ENCODE data around the gene FAM228B. TPM values are rescaled to one million over a fixed set of nuclear protein-coding genes. Genes with fewer than 3 reads are reported as not detected.

The FAM228B gene
- total and polyA plus RNA-seq, 9 of the 15 experiments (the other 6 are each of a cell fraction or from before 2014, with no cell fraction given), result 1.1 to 3.7 (median 2.6) TPM

GRCh38 chr2:24106786-24107185, 16.5 kb upstream of the FAM228B start (continued):
- no peak for TF ChIP-seq REST (IDR thresholded peaks at IDR 0.05; ENCODE audit: borderline replicate concordance)
- no peak for TF ChIP-seq REST (CRISPR knock-in tag; IDR thresholded peaks at IDR 0.05; ENCODE audit: low read depth)
- TF ChIP-seq, protein P1, sequence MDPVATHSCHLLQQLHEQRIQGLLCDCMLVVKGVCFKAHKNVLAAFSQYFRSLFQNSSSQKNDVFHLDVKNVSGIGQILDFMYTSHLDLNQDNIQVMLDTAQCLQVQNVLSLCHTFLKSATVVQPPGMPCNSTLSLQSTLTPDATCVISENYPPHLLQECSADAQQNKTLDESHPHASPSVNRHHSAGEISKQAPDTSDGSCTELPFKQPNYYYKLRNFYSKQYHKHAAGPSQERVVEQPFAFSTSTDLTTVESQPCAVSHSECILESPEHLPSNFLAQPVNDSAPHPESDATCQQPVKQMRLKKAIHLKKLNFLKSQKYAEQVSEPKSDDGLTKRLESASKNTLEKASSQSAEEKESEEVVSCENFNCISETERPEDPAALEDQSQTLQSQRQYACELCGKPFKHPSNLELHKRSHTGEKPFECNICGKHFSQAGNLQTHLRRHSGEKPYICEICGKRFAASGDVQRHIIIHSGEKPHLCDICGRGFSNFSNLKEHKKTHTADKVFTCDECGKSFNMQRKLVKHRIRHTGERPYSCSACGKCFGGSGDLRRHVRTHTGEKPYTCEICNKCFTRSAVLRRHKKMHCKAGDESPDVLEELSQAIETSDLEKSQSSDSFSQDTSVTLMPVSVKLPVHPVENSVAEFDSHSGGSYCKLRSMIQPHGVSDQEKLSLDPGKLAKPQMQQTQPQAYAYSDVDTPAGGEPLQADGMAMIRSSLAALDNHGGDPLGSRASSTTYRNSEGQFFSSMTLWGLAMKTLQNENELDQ (CRISPR knock-in tag; IDR thresholded peaks at IDR 0.05; ENCODE audit: borderline replicate concordance), result no peak
- TF ChIP-seq, protein P2, sequence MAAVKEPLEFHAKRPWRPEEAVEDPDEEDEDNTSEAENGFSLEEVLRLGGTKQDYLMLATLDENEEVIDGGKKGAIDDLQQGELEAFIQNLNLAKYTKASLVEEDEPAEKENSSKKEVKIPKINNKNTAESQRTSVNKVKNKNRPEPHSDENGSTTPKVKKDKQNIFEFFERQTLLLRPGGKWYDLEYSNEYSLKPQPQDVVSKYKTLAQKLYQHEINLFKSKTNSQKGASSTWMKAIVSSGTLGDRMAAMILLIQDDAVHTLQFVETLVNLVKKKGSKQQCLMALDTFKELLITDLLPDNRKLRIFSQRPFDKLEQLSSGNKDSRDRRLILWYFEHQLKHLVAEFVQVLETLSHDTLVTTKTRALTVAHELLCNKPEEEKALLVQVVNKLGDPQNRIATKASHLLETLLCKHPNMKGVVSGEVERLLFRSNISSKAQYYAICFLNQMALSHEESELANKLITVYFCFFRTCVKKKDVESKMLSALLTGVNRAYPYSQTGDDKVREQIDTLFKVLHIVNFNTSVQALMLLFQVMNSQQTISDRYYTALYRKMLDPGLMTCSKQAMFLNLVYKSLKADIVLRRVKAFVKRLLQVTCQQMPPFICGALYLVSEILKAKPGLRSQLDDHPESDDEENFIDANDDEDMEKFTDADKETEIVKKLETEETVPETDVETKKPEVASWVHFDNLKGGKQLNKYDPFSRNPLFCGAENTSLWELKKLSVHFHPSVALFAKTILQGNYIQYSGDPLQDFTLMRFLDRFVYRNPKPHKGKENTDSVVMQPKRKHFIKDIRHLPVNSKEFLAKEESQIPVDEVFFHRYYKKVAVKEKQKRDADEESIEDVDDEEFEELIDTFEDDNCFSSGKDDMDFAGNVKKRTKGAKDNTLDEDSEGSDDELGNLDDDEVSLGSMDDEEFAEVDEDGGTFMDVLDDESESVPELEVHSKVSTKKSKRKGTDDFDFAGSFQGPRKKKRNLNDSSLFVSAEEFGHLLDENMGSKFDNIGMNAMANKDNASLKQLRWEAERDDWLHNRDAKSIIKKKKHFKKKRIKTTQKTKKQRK (IDR thresholded peaks at IDR 0.05; ENCODE audit: borderline replicate concordance, low read depth, low read length), result no peak
- TF ChIP-seq HMBOX1 (IDR thresholded peaks at IDR 0.05), result no peak
- TF ChIP-seq TEAD4 (IDR thresholded peaks at IDR 0.05; ENCODE audit: low read length), result no peak
- TF ChIP-seq TEAD4 (CRISPR knock-in tag; IDR thresholded peaks at IDR 0.05; ENCODE audit: borderline replicate concordance), result no peak
- TF ChIP-seq KLF1 (tag; IDR thresholded peaks at IDR 0.05), result no peak
- TF ChIP-seq, protein P3, sequence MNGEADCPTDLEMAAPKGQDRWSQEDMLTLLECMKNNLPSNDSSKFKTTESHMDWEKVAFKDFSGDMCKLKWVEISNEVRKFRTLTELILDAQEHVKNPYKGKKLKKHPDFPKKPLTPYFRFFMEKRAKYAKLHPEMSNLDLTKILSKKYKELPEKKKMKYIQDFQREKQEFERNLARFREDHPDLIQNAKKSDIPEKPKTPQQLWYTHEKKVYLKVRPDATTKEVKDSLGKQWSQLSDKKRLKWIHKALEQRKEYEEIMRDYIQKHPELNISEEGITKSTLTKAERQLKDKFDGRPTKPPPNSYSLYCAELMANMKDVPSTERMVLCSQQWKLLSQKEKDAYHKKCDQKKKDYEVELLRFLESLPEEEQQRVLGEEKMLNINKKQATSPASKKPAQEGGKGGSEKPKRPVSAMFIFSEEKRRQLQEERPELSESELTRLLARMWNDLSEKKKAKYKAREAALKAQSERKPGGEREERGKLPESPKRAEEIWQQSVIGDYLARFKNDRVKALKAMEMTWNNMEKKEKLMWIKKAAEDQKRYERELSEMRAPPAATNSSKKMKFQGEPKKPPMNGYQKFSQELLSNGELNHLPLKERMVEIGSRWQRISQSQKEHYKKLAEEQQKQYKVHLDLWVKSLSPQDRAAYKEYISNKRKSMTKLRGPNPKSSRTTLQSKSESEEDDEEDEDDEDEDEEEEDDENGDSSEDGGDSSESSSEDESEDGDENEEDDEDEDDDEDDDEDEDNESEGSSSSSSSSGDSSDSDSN (IDR thresholded peaks at IDR 0.05; ENCODE audit: borderline replicate concordance in 1 of 2, low read depth in 2 of 2, low read length in 2 of 2), result no peak
- no peak for TF ChIP-seq CREB1 (IDR thresholded peaks at IDR 0.05)
- no peak for TF ChIP-seq CREB1 (CRISPR knock-in tag; IDR thresholded peaks at IDR 0.05)
